Measurements from ENCODE around the gene RNF20.

Gene RNF20

GRCh38 chr9:101562966-101563365 lies 29.3 kb downstream of the RNF20 start:
- TF ChIP-seq ZFP30 (CRISPR knock-in tag; IDR thresholded peaks at IDR 0.05): no peak
- TF ChIP-seq CSDC2 (CRISPR knock-in tag; IDR thresholded peaks at IDR 0.05): no peak
- no peak for TF ChIP-seq BACH2 (CRISPR knock-in tag; IDR thresholded peaks at IDR 0.05; ENCODE audit: borderline replicate concordance)
- no peak for TF ChIP-seq ARNTL (CRISPR knock-in tag; IDR thresholded peaks at IDR 0.05; ENCODE audit: borderline replicate concordance, low read depth)
- TF ChIP-seq ZNF565 (CRISPR knock-in tag; conservative IDR thresholded peaks at IDR 0.05; ENCODE audit: low read depth): no peak
- no peak for TF ChIP-seq SNAI2 (CRISPR knock-in tag; IDR thresholded peaks at IDR 0.05)
- no peak for TF ChIP-seq TOX (CRISPR knock-in tag; IDR thresholded peaks at IDR 0.05; ENCODE audit: borderline replicate concordance)
- TF ChIP-seq RARB (CRISPR knock-in tag; IDR thresholded peaks at IDR 0.05): no peak
- TF ChIP-seq, protein P1, sequence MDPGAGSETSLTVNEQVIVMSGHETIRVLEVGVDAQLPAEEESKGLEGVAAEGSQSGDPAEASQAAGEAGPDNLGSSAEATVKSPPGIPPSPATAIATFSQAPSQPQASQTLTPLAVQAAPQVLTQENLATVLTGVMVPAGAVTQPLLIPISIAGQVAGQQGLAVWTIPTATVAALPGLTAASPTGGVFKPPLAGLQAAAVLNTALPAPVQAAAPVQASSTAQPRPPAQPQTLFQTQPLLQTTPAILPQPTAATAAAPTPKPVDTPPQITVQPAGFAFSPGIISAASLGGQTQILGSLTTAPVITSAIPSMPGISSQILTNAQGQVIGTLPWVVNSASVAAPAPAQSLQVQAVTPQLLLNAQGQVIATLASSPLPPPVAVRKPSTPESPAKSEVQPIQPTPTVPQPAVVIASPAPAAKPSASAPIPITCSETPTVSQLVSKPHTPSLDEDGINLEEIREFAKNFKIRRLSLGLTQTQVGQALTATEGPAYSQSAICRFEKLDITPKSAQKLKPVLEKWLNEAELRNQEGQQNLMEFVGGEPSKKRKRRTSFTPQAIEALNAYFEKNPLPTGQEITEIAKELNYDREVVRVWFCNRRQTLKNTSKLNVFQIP (CRISPR knock-in tag; IDR thresholded peaks at IDR 0.05; ENCODE audit: borderline replicate concordance, low read depth): no peak
- no peak for TF ChIP-seq PATZ1 (CRISPR knock-in tag; IDR thresholded peaks at IDR 0.05; ENCODE audit: borderline replicate concordance)
- no peak for TF ChIP-seq ZNF70 (CRISPR knock-in tag; IDR thresholded peaks at IDR 0.05)
- TF ChIP-seq ISL1 (CRISPR knock-in tag; IDR thresholded peaks at IDR 0.05): no peak
- TF ChIP-seq OSR1 (CRISPR knock-in tag; IDR thresholded peaks at IDR 0.05): no peak
- no peak for TF ChIP-seq TCF4 (CRISPR knock-in tag; IDR thresholded peaks at IDR 0.05; ENCODE audit: borderline replicate concordance)
- no peak for TF ChIP-seq PPARA (CRISPR knock-in tag; IDR thresholded peaks at IDR 0.05; ENCODE audit: borderline replicate concordance)
- no peak for ATAC-seq

GRCh38 chr9:101564252-101564651 lies 30.6 kb downstream of the RNF20 start:
- TF ChIP-seq ZNF70 (CRISPR knock-in tag; IDR thresholded peaks at IDR 0.05) (no peak), TCF4 (CRISPR knock-in tag; IDR thresholded peaks at IDR 0.05; ENCODE audit: borderline replicate concordance) (no peak), ZNF8 (CRISPR knock-in tag; IDR thresholded peaks at IDR 0.05) (no peak), BACH2 (CRISPR knock-in tag; IDR thresholded peaks at IDR 0.05; ENCODE audit: borderline replicate concordance) (no peak), SNAI2 (CRISPR knock-in tag; IDR thresholded peaks at IDR 0.05) (no peak), ARNTL (CRISPR knock-in tag; IDR thresholded peaks at IDR 0.05; ENCODE audit: borderline replicate concordance, low read depth) (no peak)
- no peak for ATAC-seq

- TF ChIP-seq RARB (CRISPR knock-in tag; IDR thresholded peaks at IDR 0.05): no peak
- no peak for TF ChIP-seq PATZ1 (CRISPR knock-in tag; IDR thresholded peaks at IDR 0.05; ENCODE audit: borderline replicate concordance)
- no peak for TF ChIP-seq TOX (CRISPR knock-in tag; IDR thresholded peaks at IDR 0.05; ENCODE audit: borderline replicate concordance)
- TF ChIP-seq ZNF8 (CRISPR knock-in tag; IDR thresholded peaks at IDR 0.05): no peak
- TF ChIP-seq, protein P2, sequence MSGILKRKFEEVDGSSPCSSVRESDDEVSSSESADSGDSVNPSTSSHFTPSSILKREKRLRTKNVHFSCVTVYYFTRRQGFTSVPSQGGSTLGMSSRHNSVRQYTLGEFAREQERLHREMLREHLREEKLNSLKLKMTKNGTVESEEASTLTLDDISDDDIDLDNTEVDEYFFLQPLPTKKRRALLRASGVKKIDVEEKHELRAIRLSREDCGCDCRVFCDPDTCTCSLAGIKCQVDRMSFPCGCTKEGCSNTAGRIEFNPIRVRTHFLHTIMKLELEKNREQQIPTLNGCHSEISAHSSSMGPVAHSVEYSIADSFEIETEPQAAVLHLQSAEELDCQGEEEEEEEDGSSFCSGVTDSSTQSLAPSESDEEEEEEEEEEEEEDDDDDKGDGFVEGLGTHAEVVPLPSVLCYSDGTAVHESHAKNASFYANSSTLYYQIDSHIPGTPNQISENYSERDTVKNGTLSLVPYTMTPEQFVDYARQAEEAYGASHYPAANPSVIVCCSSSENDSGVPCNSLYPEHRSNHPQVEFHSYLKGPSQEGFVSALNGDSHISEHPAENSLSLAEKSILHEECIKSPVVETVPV (CRISPR knock-in tag; IDR thresholded peaks at IDR 0.05): no peak
- TF ChIP-seq TCF4 (CRISPR knock-in tag; IDR thresholded peaks at IDR 0.05; ENCODE audit: borderline replicate concordance): no peak
- no peak for TF ChIP-seq CSDC2 (CRISPR knock-in tag; IDR thresholded peaks at IDR 0.05)
- TF ChIP-seq GLIS3 (CRISPR knock-in tag; IDR thresholded peaks at IDR 0.05): no peak
- TF ChIP-seq, protein P3, sequence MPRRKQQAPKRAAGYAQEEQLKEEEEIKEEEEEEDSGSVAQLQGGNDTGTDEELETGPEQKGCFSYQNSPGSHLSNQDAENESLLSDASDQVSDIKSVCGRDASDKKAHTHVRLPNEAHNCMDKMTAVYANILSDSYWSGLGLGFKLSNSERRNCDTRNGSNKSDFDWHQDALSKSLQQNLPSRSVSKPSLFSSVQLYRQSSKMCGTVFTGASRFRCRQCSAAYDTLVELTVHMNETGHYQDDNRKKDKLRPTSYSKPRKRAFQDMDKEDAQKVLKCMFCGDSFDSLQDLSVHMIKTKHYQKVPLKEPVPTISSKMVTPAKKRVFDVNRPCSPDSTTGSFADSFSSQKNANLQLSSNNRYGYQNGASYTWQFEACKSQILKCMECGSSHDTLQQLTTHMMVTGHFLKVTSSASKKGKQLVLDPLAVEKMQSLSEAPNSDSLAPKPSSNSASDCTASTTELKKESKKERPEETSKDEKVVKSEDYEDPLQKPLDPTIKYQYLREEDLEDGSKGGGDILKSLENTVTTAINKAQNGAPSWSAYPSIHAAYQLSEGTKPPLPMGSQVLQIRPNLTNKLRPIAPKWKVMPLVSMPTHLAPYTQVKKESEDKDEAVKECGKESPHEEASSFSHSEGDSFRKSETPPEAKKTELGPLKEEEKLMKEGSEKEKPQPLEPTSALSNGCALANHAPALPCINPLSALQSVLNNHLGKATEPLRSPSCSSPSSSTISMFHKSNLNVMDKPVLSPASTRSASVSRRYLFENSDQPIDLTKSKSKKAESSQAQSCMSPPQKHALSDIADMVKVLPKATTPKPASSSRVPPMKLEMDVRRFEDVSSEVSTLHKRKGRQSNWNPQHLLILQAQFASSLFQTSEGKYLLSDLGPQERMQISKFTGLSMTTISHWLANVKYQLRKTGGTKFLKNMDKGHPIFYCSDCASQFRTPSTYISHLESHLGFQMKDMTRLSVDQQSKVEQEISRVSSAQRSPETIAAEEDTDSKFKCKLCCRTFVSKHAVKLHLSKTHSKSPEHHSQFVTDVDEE (CRISPR knock-in tag; IDR thresholded peaks at IDR 0.05): no peak
- TF ChIP-seq PPARA (CRISPR knock-in tag; IDR thresholded peaks at IDR 0.05; ENCODE audit: borderline replicate concordance): no peak
- no peak for TF ChIP-seq ESRRG (CRISPR knock-in tag; IDR thresholded peaks at IDR 0.05)
- TF ChIP-seq ZNF565 (CRISPR knock-in tag; conservative IDR thresholded peaks at IDR 0.05; ENCODE audit: low read depth): no peak
- TF ChIP-seq ZC3H10 (CRISPR knock-in tag; IDR thresholded peaks at IDR 0.05): no peak
- no peak for TF ChIP-seq ZFP3 (CRISPR knock-in tag; IDR thresholded peaks at IDR 0.05)
- no peak for TF ChIP-seq ARNTL (CRISPR knock-in tag; IDR thresholded peaks at IDR 0.05; ENCODE audit: borderline replicate concordance, low read depth)
- no peak for TF ChIP-seq ZNF70 (CRISPR knock-in tag; IDR thresholded peaks at IDR 0.05)
- TF ChIP-seq ZFP30 (CRISPR knock-in tag; IDR thresholded peaks at IDR 0.05): no peak
- no peak for TF ChIP-seq BACH2 (CRISPR knock-in tag; IDR thresholded peaks at IDR 0.05; ENCODE audit: borderline replicate concordance)
- ATAC-seq: peak; percentile 86
Measured at GRCh38 chr9:101566904-101567724, 33.5 kb downstream of the RNF20 start.
